Measurements from ENCODE around the gene ALOX5AP.

GRCh38 chr13:30711837-30712236 is 23.5 kb upstream of the ALOX5AP start:
- TF ChIP-seq POLR2A (IDR thresholded peaks at IDR 0.05; ENCODE audit: low read length) = no peak
- TF ChIP-seq GATA1 (IDR thresholded peaks at IDR 0.05; ENCODE audit: low read depth, low read length) = no peak
